Limb (tissue), 2 donors: ENCODE data around the gene TNFAIP8.
"Not testable (repeated sequence)": the region's sequence is repeated elsewhere in the genome, so short reads cannot be mapped to it uniquely, and the experiment has no call there.

ENCODE experiments used
- DNase-seq, 2 donors: peaks; one replicate each; pipeline ENCODE4 v3.0.0-alpha.2; 2016; ENCODE audit errors: extremely low spot score in 2 of 2

TNFAIP8 gene

GRCh38 chr5:119418606-119419100, 62.8 kb downstream of the TNFAIP8 start:
- no peak for DNase-seq

- no peak for DNase-seq
Observed at GRCh38 chr5:119420169-119420568, 64.3 kb downstream of the TNFAIP8 start.

GRCh38 chr5:119426057-119426456, 70.2 kb downstream of the TNFAIP8 start:
- DNase-seq: no peak

GRCh38 chr5:119427060-119427459, 71.2 kb downstream of the TNFAIP8 start:
- no peak for DNase-seq

- not testable (repeated sequence) for DNase-seq
Observed at GRCh38 chr5:119427596-119427995, 71.8 kb downstream of the TNFAIP8 start.

GRCh38 chr5:119428166-119428565, 72.3 kb downstream of the TNFAIP8 start:
- DNase-seq: not testable (repeated sequence)

GRCh38 chr5:119428574-119428973, 72.8 kb downstream of the TNFAIP8 start:
- DNase-seq: not testable (repeated sequence)

GRCh38 chr5:119432674-119433237, 76.9 kb downstream of the TNFAIP8 start:
- DNase-seq: not testable (repeated sequence)

GRCh38 chr5:119435436-119436132, 79.8 kb downstream of the TNFAIP8 start:
- peak in 1 of 2 donors; percentile 53 for DNase-seq

- DNase-seq: not testable (repeated sequence)
Observed at GRCh38 chr5:119437785-119438586, 82.2 kb downstream of the TNFAIP8 start.

- DNase-seq: not testable (repeated sequence)
Observed at GRCh38 chr5:119438587-119438917, 82.7 kb downstream of the TNFAIP8 start.

GRCh38 chr5:119439140-119439631, 83.4 kb downstream of the TNFAIP8 start:
- DNase-seq: no peak

- DNase-seq: not testable (repeated sequence)
Observed at GRCh38 chr5:119439632-119440031, 83.8 kb downstream of the TNFAIP8 start.

- DNase-seq: not testable (repeated sequence)
Observed at GRCh38 chr5:119444643-119445042, 88.8 kb downstream of the TNFAIP8 start.

- no peak for DNase-seq
Observed at GRCh38 chr5:119445544-119445943, 89.7 kb downstream of the TNFAIP8 start.
